ENCODE data around the gene MSI2.

DNA sequence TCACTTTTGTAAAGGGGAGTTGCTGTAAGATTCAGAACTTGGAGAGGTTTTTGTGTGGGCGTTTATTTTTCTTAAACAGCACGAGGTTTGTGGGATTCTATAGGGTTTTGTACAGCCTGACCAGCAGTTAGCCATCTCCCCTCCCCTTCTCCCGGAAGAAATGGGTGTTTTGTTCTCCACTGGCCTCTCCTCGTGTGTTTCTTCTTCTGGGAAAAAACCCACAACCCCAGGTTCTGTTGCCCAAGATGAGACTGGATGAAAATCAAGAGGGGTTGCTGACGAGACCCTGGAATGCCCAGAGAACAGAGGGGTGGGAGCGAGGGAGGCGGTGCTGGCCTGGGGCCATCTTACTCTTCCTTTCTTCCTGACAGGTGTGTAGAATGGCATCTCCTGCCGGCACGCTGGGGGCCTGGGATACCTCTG lies 186.1 kb downstream of the MSI2 start:
- TF ChIP-seq CTCF (IDR thresholded peaks at IDR 0.05; ENCODE audit: low read length) (no peak), EZH2 (IDR thresholded peaks at IDR 0.05; ENCODE audit: borderline replicate concordance, low read length) (no peak)
